Measurements from ENCODE around the gene DOK4. TPM values are rescaled to one million over a fixed set of nuclear protein-coding genes. Genes with fewer than 3 reads are reported as not detected.

The DOK4 gene
- total RNA-seq, 1 donor from 2014 or later: 19.4 TPM

GRCh38 chr16:57464523-57464922, 21.8 kb downstream of the DOK4 start:
- TF ChIP-seq CTCF (IDR thresholded peaks at IDR 0.05) (no peak), POLR2A (IDR thresholded peaks at IDR 0.05) (no peak), POLR2AphosphoS5 (IDR thresholded peaks at IDR 0.05; ENCODE audit: insufficient read depth in 1 of 2, low read depth in 1 of 2) (no peak)
- H3K4me1 ChIP-seq: peaks cover 25% of the 10 kb centered on the region
- H3K9me3 ChIP-seq: no peaks in the 10 kb centered on the region
- H3K27me3 ChIP-seq: no peaks in the 10 kb centered on the region
- DNase-seq (ENCODE audit: extremely low spot score in 2 of 2): no peak
- peaks cover 0 to 53% of the 10 kb centered on the region in 2 donors for H3K36me3 ChIP-seq
- intact Hi-C loops (cut with DNase I): loop anchor here (5.0 kb wide), 1 partner anchor 53 kb away; no protein-coding TSS in a partner anchor
- H3K4me3 ChIP-seq: no peak overlapping the region
- no peak overlapping the region for H3K27ac ChIP-seq

- intact Hi-C loops (cut with DNase I): loop anchor here (5.0 kb wide), 1 partner anchor 54 kb away; no protein-coding TSS in a partner anchor
- no peak for DNase-seq (ENCODE audit: extremely low spot score in 2 of 2)
- no peaks in the 10 kb centered on the region for H3K27me3 ChIP-seq
- peaks cover 24% of the 10 kb centered on the region for H3K4me1 ChIP-seq
- peak overlapping the region; percentile 94 for H3K27ac ChIP-seq
- TF ChIP-seq CTCF (IDR thresholded peaks at IDR 0.05): no peak
- TF ChIP-seq POLR2AphosphoS5 (IDR thresholded peaks at IDR 0.05; ENCODE audit: insufficient read depth in 1 of 2, low read depth in 1 of 2): no peak
- no peak for TF ChIP-seq POLR2A (IDR thresholded peaks at IDR 0.05)
- peaks cover 0 to 52% of the 10 kb centered on the region in 2 donors for H3K36me3 ChIP-seq
- no peaks in the 10 kb centered on the region for H3K9me3 ChIP-seq
- H3K4me3 ChIP-seq: peak overlapping the region; percentile 93 to 99
Observed at GRCh38 chr16:57462978-57463362, 23.3 kb downstream of the DOK4 start.

- peak within 1 kb of the TSS; percentile 94 for H3K27ac ChIP-seq
- intact Hi-C loops (cut with DNase I): loop anchor here (5.0 kb wide), 1 partner anchor 55 kb away; no protein-coding TSS in a partner anchor
- peaks cover 24% of the 10 kb centered on the region for H3K4me1 ChIP-seq
- H3K36me3 ChIP-seq: peaks cover 0 to 56% of the 10 kb centered on the region in 2 donors
- no peaks in the 10 kb centered on the region for H3K27me3 ChIP-seq
- no peak for DNase-seq (ENCODE audit: extremely low spot score in 2 of 2)
- peak; percentile 92 to 98 (median 96) for TF ChIP-seq CTCF (IDR thresholded peaks at IDR 0.05)
- TF ChIP-seq POLR2A (IDR thresholded peaks at IDR 0.05): peak in 1 of 2 donors; percentile 78
- TF ChIP-seq POLR2AphosphoS5 (IDR thresholded peaks at IDR 0.05; ENCODE audit: insufficient read depth in 1 of 2, low read depth in 1 of 2): peak; percentile 86 to 92
- peak within 1 kb of the TSS; percentile 93 to 99 for H3K4me3 ChIP-seq
- H3K9me3 ChIP-seq: no peaks in the 10 kb centered on the region
Observed at GRCh38 chr16:57462209-57462977, 23.9 kb downstream of the DOK4 start, which contains the start of gene POLR2C. POLR2C (plus strand) TSS chr16:57462679; CDS start chr16:57462725, 46 bp downstream.

DNA sequence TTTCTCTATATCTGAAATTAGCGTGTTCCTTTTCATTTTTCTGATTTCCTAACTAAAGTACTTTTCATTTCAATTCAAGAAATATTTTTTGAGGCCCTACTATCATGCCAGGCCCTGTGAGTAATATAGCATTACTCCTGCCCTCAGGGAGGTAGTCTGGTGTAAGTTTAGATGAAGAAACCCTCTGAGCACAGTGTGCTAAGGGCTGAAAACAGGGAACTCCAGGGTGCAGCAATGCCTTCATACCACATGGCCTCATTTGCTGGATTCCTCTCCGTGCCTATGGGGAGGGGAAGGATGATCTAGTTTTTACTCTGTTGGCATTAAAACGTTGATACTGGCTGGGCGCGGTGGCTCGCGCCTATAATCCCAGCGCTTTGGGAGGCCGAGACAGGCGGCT, 34.3 kb downstream of the DOK4 start:
- no peak overlapping the region for H3K4me3 ChIP-seq
- H3K27ac ChIP-seq: no peak overlapping the region
- no peak for TF ChIP-seq CTCF (IDR thresholded peaks at IDR 0.05)
- no peak for TF ChIP-seq POLR2AphosphoS5 (IDR thresholded peaks at IDR 0.05; ENCODE audit: insufficient read depth in 1 of 2, low read depth in 1 of 2)
- no peak for TF ChIP-seq POLR2A (IDR thresholded peaks at IDR 0.05)
- DNase-seq (ENCODE audit: extremely low spot score in 2 of 2): no peak
- H3K4me1 ChIP-seq: peaks cover 13% of the 10 kb centered on the region
- intact Hi-C loops (cut with DNase I): no loop called here
- peaks cover 0 to 45% of the 10 kb centered on the region in 2 donors for H3K36me3 ChIP-seq
- H3K9me3 ChIP-seq: no peaks in the 10 kb centered on the region
- no peaks in the 10 kb centered on the region for H3K27me3 ChIP-seq

Measured in vagina (tissue), 2 donors.